Renal cortex interstitium (tissue), 11 donors: ENCODE data around the gene TSPEAR. TPM values are rescaled to one million over a fixed set of nuclear protein-coding genes. Genes with fewer than 3 reads are reported as not detected.
"Not testable (repeated sequence)": the region's sequence is repeated elsewhere in the genome, so short reads cannot be mapped to it uniquely, and the experiment has no call there.

Experiments
- DNase-seq, 11 donors: peaks; one replicate each; pipeline ENCODE4 v3.0.0-alpha.2; 2013; ENCODE audit warnings: low read depth in 9 of 11, low spot score in 4 of 11; ENCODE audit errors: extremely low read depth in 1 of 11
- polyA plus RNA-seq, 3 donors: library from polyadenylated mRNA; unstranded; fragments of 120-200 nt; gene quantifications; one replicate each; pipeline ENCODE4 v1.2.1, GENCODE V29; 2013; ENCODE audit not compliant: insufficient read length in 3 of 3

Gene TSPEAR
- polyA plus RNA-seq, 3 donors = 0.82 to 1.5 (median 0.89) TPM

- no peak for DNase-seq
Observed at GRCh38 chr21:44510109-44510507, 201.3 kb downstream of the TSPEAR start.

GRCh38 chr21:44509539-44509938, 201.8 kb downstream of the TSPEAR start:
- DNase-seq = no peak

- DNase-seq = no peak
Observed at GRCh38 chr21:44508711-44509445, 202.5 kb downstream of the TSPEAR start.

- no peak for DNase-seq
Observed at GRCh38 chr21:44508426-44508710, 203.0 kb downstream of the TSPEAR start.

- DNase-seq = no peak
Observed at GRCh38 chr21:44507673-44508425, 203.5 kb downstream of the TSPEAR start.

GRCh38 chr21:44506279-44507255, 204.8 kb downstream of the TSPEAR start:
- DNase-seq = no peak

GRCh38 chr21:44505673-44506278, 205.6 kb downstream of the TSPEAR start:
- no peak for DNase-seq

GRCh38 chr21:44503901-44504399, 207.4 kb downstream of the TSPEAR start:
- no peak for DNase-seq

- not testable (repeated sequence) for DNase-seq
Observed at GRCh38 chr21:44503006-44503889, 208.1 kb downstream of the TSPEAR start.

- no peak for DNase-seq
Observed at GRCh38 chr21:44502171-44502958, 209.0 kb downstream of the TSPEAR start.

GRCh38 chr21:44500111-44500510, 211.3 kb downstream of the TSPEAR start:
- DNase-seq = no peak

GRCh38 chr21:44499631-44500030, 211.7 kb downstream of the TSPEAR start:
- no peak for DNase-seq

GRCh38 chr21:44499211-44499560, 212.2 kb downstream of the TSPEAR start:
- no peak for DNase-seq

- no peak for DNase-seq
Observed at GRCh38 chr21:44498280-44499210, 212.8 kb downstream of the TSPEAR start.

- DNase-seq = no peak
Observed at GRCh38 chr21:44497703-44498126, 213.7 kb downstream of the TSPEAR start.
